Mammary epithelial cell (primary cell): Measurements from ENCODE around the gene ANXA1.

ENCODE experiments used
- CTCF ChIP-seq, 2 donors: IDR thresholded peaks in 1 of 2; conservative IDR thresholded peaks in 1 of 2; 2 replicates each; pipeline ENCODE4 v1.5.1; 2011 to 2012; ENCODE audit warnings: inconsistent platforms in 2 of 2, low read length in 2 of 2, mild to moderate bottlenecking in 2 of 2, control low read depth in 1 of 2, low read depth in 1 of 2; ENCODE audit not compliant: insufficient read depth in 1 of 2; ENCODE audit errors: extremely low read depth in 1 of 2
- EZH2 ChIP-seq: IDR thresholded peaks from 2 replicates; pipeline ENCODE4 v1.6.1; 2012; ENCODE audit warnings: low read length, inconsistent platforms, borderline replicate concordance

GRCh38 chr9:73178044-73178443 lies 26.4 kb downstream of the ANXA1 start:
- TF ChIP-seq EZH2 (no peak), CTCF (conservative IDR thresholded peaks at IDR 0.05 in 1 of 2, IDR thresholded peaks at IDR 0.05 in 1 of 2; ENCODE audit: extremely low read depth in 1 of 2, insufficient read depth in 1 of 2, low read depth in 1 of 2, low read length in 2 of 2) (no peak)
